Measurements from ENCODE around the gene UBE2G2.

- no peak for TF ChIP-seq CTCF (IDR thresholded peaks at IDR 0.05; ENCODE audit: poor library complexity)
- TF ChIP-seq EZH2 (IDR thresholded peaks at IDR 0.05; ENCODE audit: borderline replicate concordance) = no peak
Observed at GRCh38 chr21:44734026-44734745, 67.4 kb downstream of the UBE2G2 start.
